ENCODE data around the gene KLHL2.

KLHL2 gene

DNA sequence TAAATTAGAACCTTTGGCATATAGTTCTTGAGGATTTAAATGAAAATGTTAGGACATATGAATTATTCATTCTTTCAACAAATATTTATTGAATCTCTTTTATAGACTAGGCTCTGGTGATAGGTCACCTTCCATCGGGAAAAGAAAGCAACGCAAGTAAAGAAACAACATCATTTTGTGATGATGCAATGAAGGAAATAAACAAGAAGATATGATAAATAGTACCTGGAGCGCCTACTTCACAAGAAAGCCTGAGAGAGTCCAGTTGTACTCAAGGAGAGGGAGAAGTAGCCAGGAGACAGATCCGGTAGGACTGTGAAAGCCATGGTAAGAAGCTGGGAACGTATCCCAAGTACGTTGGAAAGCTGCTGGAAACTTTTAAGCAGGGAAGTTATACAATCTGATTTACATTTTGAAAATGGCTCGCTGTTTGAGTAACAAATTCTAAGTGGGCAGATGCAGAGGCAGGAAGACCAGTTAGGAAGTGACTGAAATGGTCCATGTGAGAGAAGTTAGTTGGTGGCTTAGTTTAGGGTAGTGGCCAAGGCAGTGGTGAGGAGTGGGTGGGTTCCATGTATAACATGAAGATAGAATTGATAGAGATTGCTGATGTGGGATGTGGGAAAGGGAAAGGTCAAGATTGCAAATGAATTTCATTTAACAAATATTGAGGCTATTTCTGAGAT is 153.8 kb downstream of the KLHL2 start:
- DNase-seq (ENCODE audit: low read depth in 4 of 4, low spot score in 1 of 4), result no peak

DNA sequence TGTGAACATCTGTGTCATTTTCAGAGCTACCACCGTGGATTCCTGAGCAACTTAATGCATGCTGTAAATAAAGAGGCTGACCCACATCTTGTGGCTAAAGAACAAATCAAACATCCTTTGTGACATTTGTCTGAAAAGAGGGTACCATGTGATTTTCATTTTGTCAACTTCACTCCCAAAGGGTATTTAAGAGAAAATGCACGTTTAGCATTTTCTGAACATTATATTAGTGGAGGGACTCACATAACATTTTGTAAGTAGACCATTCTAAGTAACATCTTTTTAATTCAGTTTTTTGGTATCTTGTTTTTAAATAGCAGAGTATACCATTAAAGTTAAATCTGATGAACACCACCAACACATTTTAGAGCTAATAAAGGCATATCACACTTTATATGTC is 154.4 kb downstream of the KLHL2 start:
- DNase-seq (ENCODE audit: low read depth in 4 of 4, low spot score in 1 of 4), result no peak

DNA sequence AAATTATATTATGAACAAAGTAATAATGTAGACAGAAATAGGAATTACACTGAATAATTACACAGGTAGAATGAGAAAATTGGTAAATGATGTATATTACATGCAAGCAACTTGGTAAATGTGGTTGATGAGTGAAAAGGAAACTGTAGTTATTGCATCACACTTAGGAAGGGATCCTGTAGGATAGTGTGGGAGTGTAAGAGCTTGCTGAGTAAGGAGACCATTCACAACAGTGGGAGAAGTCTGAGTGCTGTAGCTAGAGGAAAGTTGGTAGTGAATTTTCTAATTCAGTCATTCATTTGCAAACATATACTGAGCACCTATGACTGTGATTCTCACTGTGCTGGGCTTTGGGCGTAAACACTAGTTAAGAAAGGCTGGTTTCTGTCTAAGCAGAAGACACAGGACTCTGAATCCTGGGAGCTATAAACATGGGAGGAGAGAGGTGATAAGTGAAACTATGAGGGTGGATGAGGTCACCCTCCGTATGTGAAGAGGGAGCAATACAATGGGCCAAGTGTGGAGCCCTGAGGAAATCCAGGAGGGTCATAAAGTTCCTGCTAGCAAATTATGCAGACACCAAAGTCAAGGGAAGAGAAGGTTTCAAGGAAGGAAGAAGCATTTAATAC is 157.2 kb downstream of the KLHL2 start:
- no peak for DNase-seq (ENCODE audit: low read depth in 4 of 4, low spot score in 1 of 4)

DNA sequence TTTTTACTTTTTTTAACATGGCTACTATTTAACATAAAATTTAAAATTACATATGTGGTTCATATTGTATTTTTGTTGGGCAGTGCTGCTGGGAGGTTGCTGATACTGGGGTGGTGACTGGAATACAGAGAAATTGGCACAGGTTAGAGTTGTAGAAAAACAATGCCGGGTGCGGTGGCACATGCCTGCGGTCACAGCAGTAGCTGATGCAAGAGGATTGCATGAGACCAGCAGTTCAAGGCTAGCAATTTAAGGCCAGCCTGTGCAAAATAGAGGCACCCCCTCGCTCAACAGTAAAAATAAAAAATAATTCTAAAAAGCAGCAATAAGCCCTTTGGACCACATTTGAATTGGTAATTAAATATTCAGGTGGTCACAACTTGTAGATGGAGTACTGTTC is 159.7 kb downstream of the KLHL2 start:
- DNase-seq (ENCODE audit: low read depth in 4 of 4, low spot score in 1 of 4), result no peak

DNA sequence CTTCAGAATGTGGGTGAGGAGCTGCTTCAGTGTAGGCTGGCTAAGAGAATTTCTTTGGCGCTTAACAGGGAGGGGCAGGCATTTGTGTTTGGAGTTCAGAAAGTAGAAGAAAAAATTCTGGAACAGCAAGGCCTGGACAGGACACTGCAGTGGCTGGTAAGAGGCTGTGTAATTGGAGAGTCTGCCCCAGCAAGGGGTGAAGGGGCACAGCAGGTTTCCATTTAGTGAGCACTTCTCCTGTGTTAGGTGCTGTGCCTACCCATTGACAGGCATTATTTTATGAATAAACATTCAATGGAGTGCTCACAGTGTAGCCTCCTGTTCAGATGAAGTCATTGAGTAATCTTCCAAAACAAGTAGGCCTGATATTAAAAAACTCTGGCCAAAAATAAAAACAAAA is 160.8 kb downstream of the KLHL2 start:
- DNase-seq (ENCODE audit: low read depth in 4 of 4, low spot score in 1 of 4), result no peak

DNA sequence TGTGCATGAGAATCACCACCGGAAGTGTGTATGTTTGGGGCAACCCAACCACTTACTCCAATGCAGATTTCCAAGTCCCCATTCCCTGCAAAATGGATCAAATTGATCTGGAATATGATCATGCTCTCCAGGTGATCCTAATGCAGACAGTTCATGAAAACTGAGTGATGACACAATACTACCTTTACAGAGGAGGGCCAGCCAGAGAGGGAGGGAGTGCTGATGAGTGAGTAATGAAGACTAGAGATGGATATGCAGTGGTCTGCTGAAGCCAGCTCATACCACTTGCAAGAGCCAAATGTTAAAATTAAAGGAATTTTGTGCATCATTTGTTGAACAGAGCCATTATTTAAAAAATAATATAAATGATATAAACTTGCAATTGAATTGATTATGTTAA is 161.2 kb downstream of the KLHL2 start:
- DNase-seq (ENCODE audit: low read depth in 4 of 4, low spot score in 1 of 4), result no peak

DNA sequence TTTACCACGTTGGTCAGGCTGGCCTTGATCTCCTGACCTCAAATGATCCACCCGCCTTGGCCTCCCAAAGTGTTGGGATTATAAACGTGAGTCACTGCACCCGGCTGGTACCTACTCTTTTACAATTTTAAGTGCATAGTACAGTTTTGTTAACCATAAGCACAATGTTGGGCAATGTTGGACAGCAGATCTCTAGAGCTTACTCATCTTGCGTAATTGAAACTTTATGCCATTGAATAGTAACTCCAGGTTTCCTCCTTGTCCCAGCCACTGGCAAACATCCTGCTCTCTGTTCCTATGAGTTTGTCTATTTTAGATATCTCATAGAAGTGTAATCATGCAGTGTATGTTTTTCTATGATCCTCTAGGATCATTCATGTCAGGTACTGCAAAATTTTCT is 162.2 kb downstream of the KLHL2 start:
- DNase-seq (ENCODE audit: low read depth in 4 of 4, low spot score in 1 of 4), result no peak

DNA sequence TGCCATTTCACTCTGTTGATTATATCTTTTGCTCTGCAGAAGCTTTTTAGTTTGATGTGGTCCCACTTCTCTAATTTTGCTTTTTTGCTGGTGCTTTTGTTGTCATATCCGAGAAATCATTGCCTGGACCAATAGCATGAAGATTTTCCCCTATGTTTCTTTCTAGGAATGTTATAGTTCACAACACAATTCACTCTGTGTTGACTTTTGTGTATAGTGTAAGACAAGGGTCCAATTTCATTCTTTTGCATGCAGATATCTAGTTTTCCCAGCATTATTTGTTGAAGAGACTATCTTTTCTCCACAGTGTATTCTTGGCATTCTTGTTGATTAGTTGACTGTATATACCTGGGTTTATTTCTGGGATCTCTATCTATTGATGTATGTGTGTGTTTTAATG is 163.2 kb downstream of the KLHL2 start:
- DNase-seq (ENCODE audit: low read depth in 4 of 4, low spot score in 1 of 4), result no peak
